AG10803 (cell line): Measurements from ENCODE around the gene SUSD1.

Experiments
- DNase-seq: peaks from one replicate; pipeline ENCODE4 v3.0.0; 2010; ENCODE audit warnings: low read depth
- H3K4me3 ChIP-seq: 2 replicates; pipeline ENCODE4 v1.5.1; 2011; ENCODE audit warnings: mild to moderate bottlenecking, low read length, control low read depth
- TF ChIP-seq, protein P1 (sequence below): conservative IDR thresholded peaks from 2 replicates; pipeline ENCODE4 v1.5.1; 2011; ENCODE audit warnings: mild to moderate bottlenecking, low read length, control low read depth, inconsistent platforms

Gene SUSD1

DNA sequence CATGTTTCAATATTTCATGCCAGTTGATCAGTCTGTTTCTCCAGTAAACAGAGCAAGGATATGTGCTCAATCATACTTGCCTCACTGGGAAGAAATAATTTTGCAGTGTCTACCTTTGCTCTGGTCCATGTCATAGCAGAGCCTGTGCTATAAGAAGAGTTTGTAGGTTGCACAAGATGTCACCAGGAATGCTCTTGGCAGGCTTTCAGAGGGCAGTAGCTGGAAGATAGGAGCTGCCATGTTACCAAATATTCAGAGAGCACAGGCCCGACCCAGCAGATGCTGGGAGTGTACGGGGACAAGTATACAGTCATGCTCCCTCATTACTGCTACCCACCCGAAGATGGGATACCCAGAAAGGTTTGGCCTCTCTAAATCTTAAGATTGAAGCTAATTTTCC, 175.8 kb downstream of the SUSD1 start:
- TF ChIP-seq, protein P1, sequence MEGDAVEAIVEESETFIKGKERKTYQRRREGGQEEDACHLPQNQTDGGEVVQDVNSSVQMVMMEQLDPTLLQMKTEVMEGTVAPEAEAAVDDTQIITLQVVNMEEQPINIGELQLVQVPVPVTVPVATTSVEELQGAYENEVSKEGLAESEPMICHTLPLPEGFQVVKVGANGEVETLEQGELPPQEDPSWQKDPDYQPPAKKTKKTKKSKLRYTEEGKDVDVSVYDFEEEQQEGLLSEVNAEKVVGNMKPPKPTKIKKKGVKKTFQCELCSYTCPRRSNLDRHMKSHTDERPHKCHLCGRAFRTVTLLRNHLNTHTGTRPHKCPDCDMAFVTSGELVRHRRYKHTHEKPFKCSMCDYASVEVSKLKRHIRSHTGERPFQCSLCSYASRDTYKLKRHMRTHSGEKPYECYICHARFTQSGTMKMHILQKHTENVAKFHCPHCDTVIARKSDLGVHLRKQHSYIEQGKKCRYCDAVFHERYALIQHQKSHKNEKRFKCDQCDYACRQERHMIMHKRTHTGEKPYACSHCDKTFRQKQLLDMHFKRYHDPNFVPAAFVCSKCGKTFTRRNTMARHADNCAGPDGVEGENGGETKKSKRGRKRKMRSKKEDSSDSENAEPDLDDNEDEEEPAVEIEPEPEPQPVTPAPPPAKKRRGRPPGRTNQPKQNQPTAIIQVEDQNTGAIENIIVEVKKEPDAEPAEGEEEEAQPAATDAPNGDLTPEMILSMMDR: no peak
- H3K4me3 ChIP-seq: no peak overlapping the region
- no peak for DNase-seq

DNA sequence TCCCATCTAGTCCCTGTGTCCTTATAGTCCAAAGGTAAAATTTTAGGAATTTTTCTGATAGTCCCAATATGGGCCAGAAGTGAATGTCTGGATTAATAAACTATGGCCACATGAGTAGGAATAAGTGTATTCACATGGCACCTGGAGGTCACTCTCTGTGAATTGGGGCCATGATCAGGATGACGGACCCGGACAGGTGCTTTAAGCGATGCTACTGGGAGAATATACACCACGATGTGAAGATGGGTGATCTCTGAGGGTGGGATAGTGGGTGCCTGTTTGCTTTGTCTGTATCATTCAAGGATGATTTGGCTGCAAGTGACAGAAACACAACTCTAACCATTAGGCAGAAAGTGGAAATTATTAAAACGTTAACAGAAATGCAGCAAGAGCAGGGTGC, 177.3 kb downstream of the SUSD1 start:
- no peak for DNase-seq
- TF ChIP-seq, protein P1: no peak
- no peak overlapping the region for H3K4me3 ChIP-seq

DNA sequence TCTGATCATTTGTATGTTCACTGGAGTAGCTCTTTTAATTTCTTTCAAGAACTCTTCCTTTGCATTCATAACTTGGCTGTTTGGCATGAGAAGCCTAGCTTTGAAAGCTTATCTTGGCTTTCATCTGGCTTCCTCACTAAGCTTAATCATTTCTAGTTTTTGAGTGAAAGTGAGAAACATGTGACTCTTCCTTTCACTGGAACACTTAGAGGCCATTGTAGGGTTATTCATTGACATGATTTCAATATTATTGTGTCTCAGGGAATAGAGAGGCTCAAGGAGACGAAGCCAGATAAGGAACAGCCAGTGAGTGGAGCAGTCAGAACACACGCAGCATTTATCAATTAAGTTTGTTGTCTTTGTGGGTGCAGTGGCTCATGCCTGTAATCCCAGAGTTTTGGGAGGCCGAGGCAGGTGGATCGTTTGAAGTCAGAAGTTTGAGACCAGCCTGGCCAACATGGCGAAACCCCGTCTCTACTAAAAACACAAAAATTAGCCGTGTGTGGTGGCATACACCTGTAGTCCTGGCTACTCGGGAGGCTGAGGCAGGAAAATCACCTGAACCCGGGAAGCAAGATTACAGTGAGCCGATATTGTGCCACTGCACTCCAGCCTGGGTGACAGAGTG, 180.2 kb downstream of the SUSD1 start:
- TF ChIP-seq, protein P1: no peak
- no peak for DNase-seq

DNA sequence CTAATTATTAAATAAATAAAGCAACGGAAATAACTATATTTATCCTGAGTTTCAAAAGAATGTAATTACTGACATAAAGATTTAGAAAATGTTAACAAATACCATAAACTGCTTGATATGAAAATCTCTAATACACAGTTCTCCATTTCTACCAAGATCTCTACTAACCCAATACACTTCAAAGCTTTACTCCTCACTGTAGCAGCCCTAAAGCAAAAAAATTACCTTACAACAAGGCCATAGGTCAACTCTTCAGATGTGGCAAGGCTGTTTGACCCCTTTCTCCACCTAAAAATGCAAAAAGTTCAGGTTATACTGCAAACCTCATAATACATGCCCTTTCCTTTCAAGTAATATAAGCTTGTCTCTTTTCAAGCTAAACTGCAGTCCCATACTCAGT, 181.8 kb downstream of the SUSD1 start:
- no peak overlapping the region for H3K4me3 ChIP-seq
- no peak for DNase-seq
- TF ChIP-seq, protein P1: no peak

More for the DNA sequence above, 180.2 kb downstream of the SUSD1 start:
- H3K4me3 ChIP-seq: no peak overlapping the region

DNA sequence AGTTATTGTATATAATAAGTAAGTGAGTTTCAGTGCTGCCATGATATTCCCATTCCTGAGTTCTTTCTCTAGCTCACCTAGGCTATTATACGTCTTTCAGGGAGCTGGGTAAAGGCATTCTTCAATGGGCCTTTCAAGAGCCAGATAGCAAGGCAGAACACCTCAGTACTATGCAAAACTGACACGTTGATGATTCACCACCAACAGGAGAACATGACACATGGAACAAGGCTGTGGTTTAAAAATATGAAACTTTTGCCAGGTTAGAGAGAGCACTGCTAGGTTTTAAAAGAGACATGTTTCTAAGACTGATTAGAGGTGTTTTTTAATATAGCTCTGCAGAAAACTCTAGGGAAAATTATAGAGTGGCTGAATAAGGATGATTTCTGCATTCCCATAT, 182.6 kb downstream of the SUSD1 start:
- TF ChIP-seq, protein P1: no peak
- DNase-seq: peak; percentile 42
- no peak overlapping the region for H3K4me3 ChIP-seq

DNA sequence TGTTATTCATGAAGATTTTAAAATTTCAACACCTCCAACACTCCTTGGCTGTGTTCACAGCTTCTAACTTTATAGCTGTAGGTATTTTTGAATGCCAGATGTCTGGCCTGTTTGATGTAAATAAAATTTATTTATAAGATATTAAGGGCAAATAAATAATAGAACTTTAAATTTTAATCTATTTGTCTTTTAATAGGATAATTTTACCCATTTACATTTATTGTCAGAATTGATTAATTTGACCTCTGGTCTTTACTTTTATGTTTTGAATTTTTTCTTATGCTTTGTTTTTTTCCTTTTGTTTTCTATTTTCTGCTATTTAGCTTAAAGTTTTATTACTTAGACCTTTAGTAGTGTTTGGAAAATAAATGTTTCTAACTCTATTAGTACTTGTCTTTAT, 183.9 kb downstream of the SUSD1 start:
- DNase-seq: no peak
- H3K4me3 ChIP-seq: no peak overlapping the region
- TF ChIP-seq, protein P1: no peak
